Tibial nerve (tissue), 4 donors: ENCODE data around the gene ECHS1.

Source experiments
- EP300 ChIP-seq, 2 donors: sonication (generic); formaldehyde crosslinking; IDR thresholded peaks; one replicate each; pipeline ENCODE4 v1.6.1; 2017; ENCODE audit warnings: antibody characterized with exemption in 2 of 2, mild to moderate bottlenecking in 1 of 2
- POLR2A ChIP-seq, 2 donors: fragments of 450-650 bp; IDR thresholded peaks; one replicate each; pipeline ENCODE4 v1.6.1; 2017; ENCODE audit warnings: antibody characterized with exemption in 2 of 2, mild to moderate bottlenecking in 2 of 2, moderate library complexity in 2 of 2
- TF ChIP-seq, protein P1 (sequence below), 5 experiments: fragments of 200-600 bp in 3 of 5; fragments of 450-650 bp in 2 of 5; sonication (generic) in 3 of 5; IDR thresholded peaks; one replicate each; pipeline ENCODE4 v1.5.1; 2016 to 2019; ENCODE audit warnings: antibody characterized with exemption in 5 of 5, mild to moderate bottlenecking in 3 of 5, moderate library complexity in 2 of 5

DNA sequence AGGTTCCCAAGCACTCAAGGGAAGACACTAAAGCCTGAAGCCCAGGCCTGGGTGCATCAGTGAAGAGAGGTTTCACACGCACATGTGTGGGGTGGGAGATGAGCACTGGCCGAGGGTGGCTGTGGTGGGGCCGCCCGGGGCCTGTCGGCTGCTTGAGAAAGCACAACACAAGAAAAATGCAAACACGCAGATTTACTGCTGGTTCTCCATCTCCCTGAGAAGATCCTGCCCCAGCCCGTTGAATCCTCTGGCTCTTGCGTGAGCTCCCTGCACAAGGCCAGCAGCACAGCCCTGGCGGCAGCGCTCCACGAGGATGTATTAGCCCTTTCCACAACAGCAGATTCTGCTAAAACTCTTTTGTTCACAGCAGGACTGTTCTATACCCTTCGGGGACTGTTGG is 58.2 kb downstream of the ECHS1 start:
- TF ChIP-seq, protein P1, sequence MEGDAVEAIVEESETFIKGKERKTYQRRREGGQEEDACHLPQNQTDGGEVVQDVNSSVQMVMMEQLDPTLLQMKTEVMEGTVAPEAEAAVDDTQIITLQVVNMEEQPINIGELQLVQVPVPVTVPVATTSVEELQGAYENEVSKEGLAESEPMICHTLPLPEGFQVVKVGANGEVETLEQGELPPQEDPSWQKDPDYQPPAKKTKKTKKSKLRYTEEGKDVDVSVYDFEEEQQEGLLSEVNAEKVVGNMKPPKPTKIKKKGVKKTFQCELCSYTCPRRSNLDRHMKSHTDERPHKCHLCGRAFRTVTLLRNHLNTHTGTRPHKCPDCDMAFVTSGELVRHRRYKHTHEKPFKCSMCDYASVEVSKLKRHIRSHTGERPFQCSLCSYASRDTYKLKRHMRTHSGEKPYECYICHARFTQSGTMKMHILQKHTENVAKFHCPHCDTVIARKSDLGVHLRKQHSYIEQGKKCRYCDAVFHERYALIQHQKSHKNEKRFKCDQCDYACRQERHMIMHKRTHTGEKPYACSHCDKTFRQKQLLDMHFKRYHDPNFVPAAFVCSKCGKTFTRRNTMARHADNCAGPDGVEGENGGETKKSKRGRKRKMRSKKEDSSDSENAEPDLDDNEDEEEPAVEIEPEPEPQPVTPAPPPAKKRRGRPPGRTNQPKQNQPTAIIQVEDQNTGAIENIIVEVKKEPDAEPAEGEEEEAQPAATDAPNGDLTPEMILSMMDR (IDR thresholded peaks at IDR 0.05) = no peak
- TF ChIP-seq POLR2A (IDR thresholded peaks at IDR 0.05) (no peak), EP300 (IDR thresholded peaks at IDR 0.05) (no peak)
